ENCODE data around the gene IFI16. TPM values are rescaled to one million over a fixed set of nuclear protein-coding genes. Genes with fewer than 3 reads are reported as not detected.
"Not testable (repeated sequence)": the region's sequence is repeated elsewhere in the genome, so short reads cannot be mapped to it uniquely, and the experiment has no call there.

IFI16 gene
- total RNA-seq, 2 donors from 2014 or later = 68.0 to 82.8 TPM

GRCh38 chr1:159100589-159100988 lies 90.9 kb downstream of the IFI16 start:
- H3K27me3 Mint-ChIP-seq = peaks cover 49% of the 10 kb centered on the region

GRCh38 chr1:159103021-159103420 lies 93.3 kb downstream of the IFI16 start:
- H3K27ac Mint-ChIP-seq; DNase-seq; H3K4me3 Mint-ChIP-seq; H3K4me1 Mint-ChIP-seq; H3K9me3 ChIP-seq (ENCODE audit: control insufficient read depth, low read length, poor library complexity, severe bottlenecking); ATAC-seq; H3K36me3 Mint-ChIP-seq (ENCODE audit: low read depth): not testable (repeated sequence)
- peaks cover 59% of the 10 kb centered on the region for H3K27me3 Mint-ChIP-seq

More at GRCh38 chr1:159100589-159100988, 90.9 kb downstream of the IFI16 start:
- Mint-ChIP-seq H3K36me3 (ENCODE audit: low read depth) (no peaks in the 10 kb centered on the region), H3K27ac (no peak overlapping the region), H3K4me1 (no peaks in the 10 kb centered on the region), H3K4me3 (no peak overlapping the region)
- DNase-seq (no peak), ATAC-seq (no peak)
- no peaks in the 10 kb centered on the region for H3K9me3 ChIP-seq (ENCODE audit: control insufficient read depth, low read length, poor library complexity, severe bottlenecking)

Other genes starting within 250 kb of the IFI16 start
- not detected for gene OR6N1, start 237.7 kb upstream of the IFI16 start, total RNA-seq
- not detected for gene OR6N2, start 228.7 kb upstream of the IFI16 start, total RNA-seq
- 1 to 10 TPM in 1 of 2 donors, under 1 TPM in 1; 0.99 to 5.2 TPM for gene MNDA, start 178.6 kb upstream of the IFI16 start, total RNA-seq
- gene PYHIN1, start 78.4 kb upstream of the IFI16 start, total RNA-seq = 10 to 100 TPM; 42.1 to 48.1 TPM
- gene AIM2, start 66.9 kb downstream of the IFI16 start, total RNA-seq = 1 to 10 TPM; 3.4 to 6.0 TPM
- gene CADM3, start 161.7 kb downstream of the IFI16 start, total RNA-seq = not detected
- not detected for gene ACKR1, start 195.0 kb downstream of the IFI16 start, total RNA-seq